HFF-Myc (cell line): Measurements from ENCODE around the gene ATAD2B.

Experiments used
- DNase-seq: peaks from one replicate; pipeline ENCODE4 v3.0.0-alpha.2; 2011; ENCODE audit warnings: low read depth; ENCODE audit errors: extremely low read depth
- H3K4me3 ChIP-seq: replicated peaks from 2 replicates; pipeline ENCODE4 v1.5.1; 2011; ENCODE audit warnings: low read depth, mild to moderate bottlenecking, control low read depth, low read length
- TF ChIP-seq, protein P1 (sequence below): IDR thresholded peaks from 2 replicates; pipeline ENCODE4 v1.5.1; 2012; ENCODE audit warnings: mild to moderate bottlenecking, low read depth, low read length, control low read depth; ENCODE audit errors: missing control alignments

Gene ATAD2B

GRCh38 chr2:23718931-23719700, 207.8 kb downstream of the ATAD2B start:
- no peak for DNase-seq
- TF ChIP-seq, protein P1, sequence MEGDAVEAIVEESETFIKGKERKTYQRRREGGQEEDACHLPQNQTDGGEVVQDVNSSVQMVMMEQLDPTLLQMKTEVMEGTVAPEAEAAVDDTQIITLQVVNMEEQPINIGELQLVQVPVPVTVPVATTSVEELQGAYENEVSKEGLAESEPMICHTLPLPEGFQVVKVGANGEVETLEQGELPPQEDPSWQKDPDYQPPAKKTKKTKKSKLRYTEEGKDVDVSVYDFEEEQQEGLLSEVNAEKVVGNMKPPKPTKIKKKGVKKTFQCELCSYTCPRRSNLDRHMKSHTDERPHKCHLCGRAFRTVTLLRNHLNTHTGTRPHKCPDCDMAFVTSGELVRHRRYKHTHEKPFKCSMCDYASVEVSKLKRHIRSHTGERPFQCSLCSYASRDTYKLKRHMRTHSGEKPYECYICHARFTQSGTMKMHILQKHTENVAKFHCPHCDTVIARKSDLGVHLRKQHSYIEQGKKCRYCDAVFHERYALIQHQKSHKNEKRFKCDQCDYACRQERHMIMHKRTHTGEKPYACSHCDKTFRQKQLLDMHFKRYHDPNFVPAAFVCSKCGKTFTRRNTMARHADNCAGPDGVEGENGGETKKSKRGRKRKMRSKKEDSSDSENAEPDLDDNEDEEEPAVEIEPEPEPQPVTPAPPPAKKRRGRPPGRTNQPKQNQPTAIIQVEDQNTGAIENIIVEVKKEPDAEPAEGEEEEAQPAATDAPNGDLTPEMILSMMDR = no peak
- no peak overlapping the region for H3K4me3 ChIP-seq

GRCh38 chr2:23713351-23713750, 213.6 kb downstream of the ATAD2B start:
- no peak overlapping the region for H3K4me3 ChIP-seq
- DNase-seq = no peak
- TF ChIP-seq, protein P1 = no peak

DNA sequence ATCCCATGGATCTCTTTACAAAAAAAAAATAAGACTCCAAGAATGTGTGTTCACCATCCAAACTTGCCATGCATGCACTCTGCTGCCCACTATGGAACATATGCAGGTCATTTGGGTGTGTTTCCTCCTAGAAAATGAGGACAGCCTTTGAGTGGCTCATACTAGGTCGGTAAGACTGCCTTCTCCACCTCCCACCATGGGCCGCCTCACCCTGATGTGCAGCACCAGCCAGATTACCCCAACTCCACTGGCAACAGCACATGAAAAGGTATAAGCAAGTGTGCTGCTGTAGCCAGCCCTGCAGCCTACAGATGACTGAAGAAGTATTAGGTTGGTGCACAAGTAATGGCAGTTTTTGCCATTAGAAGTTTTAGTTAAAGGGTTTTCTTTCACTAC, 214.2 kb downstream of the ATAD2B start:
- DNase-seq = no peak
- H3K4me3 ChIP-seq = no peak overlapping the region
- TF ChIP-seq, protein P1 = no peak

- no peak overlapping the region for H3K4me3 ChIP-seq
- no peak for DNase-seq
- TF ChIP-seq, protein P1 = no peak
These were observed 214.8 kb downstream of the ATAD2B start for GRCh38 chr2:23711979-23712755.

- no peak for DNase-seq
- TF ChIP-seq, protein P1 = no peak
- no peak overlapping the region for H3K4me3 ChIP-seq
These were observed 217.6 kb downstream of the ATAD2B start for GRCh38 chr2:23709311-23709710.

DNA sequence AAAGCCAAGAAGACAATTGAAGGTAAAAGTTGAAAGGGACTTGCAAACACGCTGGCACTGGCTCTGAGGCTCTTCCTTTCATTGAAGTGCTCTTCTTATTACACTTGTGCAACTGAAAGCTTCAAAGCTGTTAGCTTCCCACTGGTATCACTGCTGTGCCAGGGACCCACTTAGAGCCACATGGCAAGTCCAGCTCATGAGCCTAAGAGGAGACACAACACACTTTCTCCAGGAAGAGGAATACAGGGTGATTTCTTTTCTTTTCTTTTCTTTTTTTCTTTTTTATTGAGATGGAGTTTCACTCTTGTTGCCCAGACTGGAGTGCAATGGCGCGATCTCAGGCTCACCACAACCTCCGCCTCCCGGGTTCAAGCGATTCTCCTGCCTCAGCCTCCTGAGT, 218.2 kb downstream of the ATAD2B start:
- H3K4me3 ChIP-seq = no peak overlapping the region
- TF ChIP-seq, protein P1 = no peak
- no peak for DNase-seq
